Heart left ventricle (tissue), 16 donors: ENCODE results near the gene OS9. TPM values are rescaled to one million over a fixed set of nuclear protein-coding genes. Genes with fewer than 3 reads are reported as not detected.

Experiments
- ATAC-seq, 4 donors: fragments of 200-7000 bp; cut with Tn5 transposase; one replicate each; pipeline ENCODE4 v1.9.1; 2020 to 2022; ENCODE audit warnings: moderate library complexity in 4 of 4, mild to moderate bottlenecking in 3 of 4, moderate number of reproducible peaks in 1 of 4
- DNase-seq, 5 donors: peaks; one replicate each; pipeline ENCODE4 v3.0.0-alpha.2; 2020
- H3K27ac ChIP-seq, 12 donors: fragments of 200-600 bp; sonication (generic) in 4 of 12; one replicate each; pipeline versions ENCODE4 v1.5.0 to v1.8.0; 2016 to 2022; ENCODE audit warnings: mild to moderate bottlenecking in 2 of 12
- H3K27me3 ChIP-seq, 9 donors: fragments of 200-600 bp; sonication (generic) in 2 of 9; one replicate each; pipeline versions ENCODE4 v1.5.1 to v1.8.0; 2016 to 2022; ENCODE audit warnings: mild to moderate bottlenecking in 3 of 9
- H3K36me3 ChIP-seq, 9 donors: fragments of 200-600 bp; sonication (generic) in 2 of 9; one replicate each; pipeline versions ENCODE4 v1.5.0 to v1.8.0; 2018 to 2022; ENCODE audit warnings: mild to moderate bottlenecking in 2 of 9
- H3K4me1 ChIP-seq, 12 donors: fragments of 200-600 bp; sonication (generic) in 4 of 12; one replicate each; pipeline versions ENCODE4 v1.5.0 to v1.8.0; 2016 to 2022; ENCODE audit warnings: mild to moderate bottlenecking in 3 of 12
- H3K4me3 ChIP-seq, 12 donors: fragments of 200-600 bp; sonication (generic) in 4 of 12; one replicate each; pipeline versions ENCODE4 v1.5.0 to v1.8.0; 2017 to 2022; ENCODE audit warnings: mild to moderate bottlenecking in 9 of 12, moderate library complexity in 4 of 12
- H3K9me3 ChIP-seq, 12 donors: fragments of 200-600 bp; sonication (generic) in 4 of 12; one replicate each; pipeline versions ENCODE4 v1.5.0 to v1.8.0; 2016 to 2022; ENCODE audit warnings: mild to moderate bottlenecking in 1 of 12
- CTCF ChIP-seq, 12 donors: fragments of 200-600 bp; sonication (generic) in 4 of 12; IDR thresholded peaks; one replicate each; pipeline versions ENCODE4 v1.5.0 to v1.8.0; 2018 to 2022; ENCODE audit warnings: antibody characterized with exemption in 12 of 12, mild to moderate bottlenecking in 5 of 12
- POLR2A ChIP-seq, 2 donors: fragments of 450-650 bp; IDR thresholded peaks; one replicate each; pipeline ENCODE4 v1.6.1; 2017; ENCODE audit warnings: antibody characterized with exemption in 2 of 2, mild to moderate bottlenecking in 2 of 2, moderate library complexity in 2 of 2
- WGBS, 4 donors: extraction: QIAGEN DNeasy Blood & Tissue Kit in 2 of 4; methylation state at CpG; one replicate each; pipeline versions ENCODE4 v1.1.5 to v1.1.7; 2013 to 2018; 5-methylcytosine and 5-hydroxymethylcytosine counted together
- intact Hi-C, 10 donors: fragments of 100-400 bp; cut with DNase I; formaldehyde crosslinking; loops; one replicate each; pipeline versions ENCODE4 v1.11.1 to v1.14.2; 2022
- polyA plus RNA-seq, 2 donors: library from polyadenylated mRNA; stranded (reverse); fragments of 200-250 nt; gene quantifications; one replicate each; pipeline ENCODE4 v1.2.3, GENCODE V29; 2013
- total RNA-seq, 9 donors: library from RNA; depleted of rRNA in 2 of 9; stranded (reverse); fragments of >200 nt in 2 of 9; fragmentation: NEBNext Ultra II Directional in 3 of 9; extraction: Animal tissue kit (Norgen Biotek cat#: 25700) in 3 of 9; gene quantifications; one replicate each; pipeline versions ENCODE4 v1.1.0 to v1.2.4, GENCODE V29; 2016 to 2023
- donor health status: ischemic (EF 13 %, LVEDD 7.1; RV severe dilation, severe dysfunction).
- donor health status: healthy with polysubstance abuse.
- donor health status: DM: no; HTN: yes; CAD: no.
- donor health status: DM: no; HTN: no; CAD: no.
- donor health status: ischemic (EF 25% LVEDD 6.9; RV normal size, moderate dysfunction).
- donor health status: ischemic (EF 25% LVEDD 5.7; RV mildly dilated, moderate dysfunction).
- donor health status: healthy.
- donor health status: DM: yes; HTN: yes; CAD: no.
- donor health status: ischemic (EF 35%, LVEDD 5.7; RV mildly dilated, moderate dysfunction).
- donor health status: nonischemic (EF 11% LVEDD 7.7; RV severe dilation, severe dysfunction).
- donor health status: DM: yes; HTN: yes; CAD: no.
- donor health status: PGD.
- donor health status: ischemic (EF 29% LVEDD 5.4; RV normal size, mild dysfunction).
- donor health status: nonischemic (EF 23%, LVEDD 6.1; RV moderate dilation, normal function).

OS9 gene
- total and polyA plus RNA-seq, 11 donors = 89.4 to 196 (median 130) TPM

GRCh38 chr12:57679697-57680096 lies 14.2 kb upstream of the OS9 start:
- no peak overlapping the region for H3K4me3 ChIP-seq
- intact Hi-C loops = no loop called here
- DNase-seq (no peak), ATAC-seq (no peak)
- peaks cover 0 to 16% (median 3%) of the 10 kb centered on the region in 12 donors for H3K9me3 ChIP-seq
- H3K36me3 ChIP-seq = no peaks in the 10 kb centered on the region
- H3K4me1 ChIP-seq = no peaks in the 10 kb centered on the region
- H3K27me3 ChIP-seq = peaks cover 0 to 5% (median 0%) of the 10 kb centered on the region in 9 donors
- TF ChIP-seq CTCF (IDR thresholded peaks at IDR 0.05) = no peak
- TF ChIP-seq POLR2A (IDR thresholded peaks at IDR 0.05) = no peak
- H3K27ac ChIP-seq = no peak overlapping the region

- no peak for TF ChIP-seq POLR2A (IDR thresholded peaks at IDR 0.05)
- TF ChIP-seq CTCF (IDR thresholded peaks at IDR 0.05) = no peak
- DNase-seq = no peak
- Histone ChIP-seq H3K27ac (no peak overlapping the region), H3K9me3 (peaks cover 0 to 4% (median 0%) of the 10 kb centered on the region in 12 donors), H3K27me3 (peaks cover 0 to 37% (median 3%) of the 10 kb centered on the region in 9 donors), H3K36me3 (no peaks in the 10 kb centered on the region), H3K4me3 (no peak overlapping the region), H3K4me1 (no peaks in the 10 kb centered on the region)
- no peak for ATAC-seq
- whole genome bisulfite sequencing, 4 donors = 72 to 84% (median 76%) methylated on average over 4 of the region's 4 CpGs
- intact Hi-C loops = no loop called here
Observed at GRCh38 chr12:57687862-57688261, 6.1 kb upstream of the OS9 start.

GRCh38 chr12:57688931-57689330 lies 5.0 kb upstream of the OS9 start:
- Histone ChIP-seq H3K36me3 (no peaks in the 10 kb centered on the region), H3K4me1 (peaks cover 0 to 5% (median 0%) of the 10 kb centered on the region in 12 donors), H3K27me3 (peaks cover 0 to 37% (median 3%) of the 10 kb centered on the region in 9 donors), H3K4me3 (no peak overlapping the region), H3K9me3 (peaks cover 0 to 4% (median 0%) of the 10 kb centered on the region in 12 donors), H3K27ac (no peak overlapping the region)
- WGBS, 4 donors = 43 to 59% (median 58%) methylated on average over 2 of the region's 2 CpGs
- intact Hi-C loops = no loop called here
- ATAC-seq (no peak), DNase-seq (no peak)
- TF ChIP-seq POLR2A (IDR thresholded peaks at IDR 0.05) (no peak), CTCF (IDR thresholded peaks at IDR 0.05) (no peak)

- DNase-seq = no peak
- H3K27me3 ChIP-seq = peaks cover 0 to 9% (median 0%) of the 10 kb centered on the region in 9 donors
- H3K36me3 ChIP-seq = peaks cover 0 to 24% (median 20%) of the 10 kb centered on the region in 9 donors
- H3K27ac ChIP-seq = no peak overlapping the region
- no peak for ATAC-seq
- peaks cover 0 to 4% (median 0%) of the 10 kb centered on the region in 12 donors for H3K9me3 ChIP-seq
- 87 to 93% (median 92%) methylated on average over 15 of the region's 15 CpGs for WGBS, 4 donors
- no peak overlapping the region for H3K4me3 ChIP-seq
- TF ChIP-seq CTCF (IDR thresholded peaks at IDR 0.05) = no peak
- no peak for TF ChIP-seq POLR2A (IDR thresholded peaks at IDR 0.05)
- intact Hi-C loops = loop anchor here in 3 of 10 donors (5.0 to 10.0 kb wide), 3 partner anchors 60 to 110 kb away; partner anchors contain the start of gene CDK4 (in 1 of the 3)
- H3K4me1 ChIP-seq = peaks cover 0 to 15% (median 10%) of the 10 kb centered on the region in 12 donors
Observed at GRCh38 chr12:57692500-57692899, 1.4 kb upstream of the OS9 start.
